Prostate gland (tissue), 2 donors: ENCODE data around the gene SLC17A1. TPM values are rescaled to one million over a fixed set of nuclear protein-coding genes. Genes with fewer than 3 reads are reported as not detected.

ENCODE experiments used
- DNase-seq: peaks from one replicate; pipeline ENCODE4 v3.0.0-alpha.2; 2019; ENCODE audit warnings: low spot score
- H3K27ac ChIP-seq, 2 donors: fragments of 200-600 bp; sonication (generic); 2 replicates each; pipeline ENCODE4 v1.5.1; 2017 to 2019
- H3K27me3 ChIP-seq: fragments of 200-600 bp; sonication (generic); replicated peaks from 2 replicates; pipeline ENCODE4 v1.5.1; 2019; ENCODE audit not compliant: insufficient read depth
- H3K36me3 ChIP-seq, 2 donors: fragments of 200-600 bp; sonication (generic); 1 replicate in 1 of 2; 2 replicates in 1 of 2; pipeline versions ENCODE4 v1.5.1 to v1.8.1; 2017 to 2019
- H3K4me1 ChIP-seq: fragments of 200-600 bp; sonication (generic); replicated peaks from 2 replicates; pipeline ENCODE4 v1.5.1; 2019
- H3K4me3 ChIP-seq, 2 donors: fragments of 200-600 bp; sonication (generic); 2 replicates each; pipeline ENCODE4 v1.5.1; 2017 to 2019
- H3K9me3 ChIP-seq: fragments of 200-600 bp; sonication (generic); 2 replicates; pipeline ENCODE4 v1.5.1; 2017
- POLR2A ChIP-seq: fragments of 450-650 bp; IDR thresholded peaks from one replicate; pipeline ENCODE4 v1.6.1; 2016; ENCODE audit warnings: antibody characterized with exemption, mild to moderate bottlenecking
- POLR2AphosphoS5 ChIP-seq: sonication (generic); formaldehyde crosslinking; IDR thresholded peaks from one replicate; pipeline ENCODE4 v1.6.1; 2017; ENCODE audit warnings: antibody characterized with exemption
- WGBS: methylation state at CpG from one replicate; pipeline ENCODE4 v1.1.5; 2018; 5-methylcytosine and 5-hydroxymethylcytosine counted together
- intact Hi-C: fragments of 100-400 bp; cut with DNase I; formaldehyde crosslinking; loops from one replicate; pipeline ENCODE4 v1.14.2; 2022
- total RNA-seq, 2 donors: library from RNA; depleted of rRNA; stranded (reverse); fragments of >200 nt; gene quantifications; one replicate each; pipeline ENCODE4 v1.1.0, GENCODE V29; 2016
- TF ChIP-seq, protein P1 (sequence below), 4 experiments: fragments of 200-600 bp in 2 of 4; fragments of 450-650 bp in 2 of 4; sonication (generic) in 2 of 4; IDR thresholded peaks; 1 replicate in 3 of 4; 2 replicates in 1 of 4; pipeline ENCODE4 v1.5.1; 2016 to 2019; ENCODE audit warnings: antibody characterized with exemption in 4 of 4, mild to moderate bottlenecking in 2 of 4, moderate library complexity in 2 of 4

SLC17A1 gene
- total RNA-seq, 2 donors from 2014 or later = 0.51 TPM; not detected in 1

DNA sequence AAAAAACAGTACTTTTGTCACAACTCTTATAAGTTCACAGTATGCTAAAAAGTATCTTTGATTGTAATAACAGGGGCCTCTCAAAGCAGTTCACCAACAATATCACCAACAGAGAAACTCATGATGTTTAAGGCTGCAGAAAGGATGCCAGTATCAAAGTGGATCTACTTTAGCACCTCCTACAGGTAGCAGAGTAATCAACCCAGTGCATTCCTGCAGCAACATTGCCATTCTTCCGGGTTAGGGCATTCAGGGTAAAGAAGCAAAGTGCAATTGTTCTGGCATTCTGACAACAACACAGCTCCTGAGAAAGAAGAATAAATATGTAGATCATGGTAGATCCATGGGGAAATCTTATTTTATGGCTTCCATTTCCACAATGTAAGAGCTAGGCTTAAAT lies 84.9 kb downstream of the SLC17A1 start:
- H3K4me1 ChIP-seq = no peaks in the 10 kb centered on the region
- no peaks in the 10 kb centered on the region for H3K9me3 ChIP-seq
- TF ChIP-seq, protein P1, sequence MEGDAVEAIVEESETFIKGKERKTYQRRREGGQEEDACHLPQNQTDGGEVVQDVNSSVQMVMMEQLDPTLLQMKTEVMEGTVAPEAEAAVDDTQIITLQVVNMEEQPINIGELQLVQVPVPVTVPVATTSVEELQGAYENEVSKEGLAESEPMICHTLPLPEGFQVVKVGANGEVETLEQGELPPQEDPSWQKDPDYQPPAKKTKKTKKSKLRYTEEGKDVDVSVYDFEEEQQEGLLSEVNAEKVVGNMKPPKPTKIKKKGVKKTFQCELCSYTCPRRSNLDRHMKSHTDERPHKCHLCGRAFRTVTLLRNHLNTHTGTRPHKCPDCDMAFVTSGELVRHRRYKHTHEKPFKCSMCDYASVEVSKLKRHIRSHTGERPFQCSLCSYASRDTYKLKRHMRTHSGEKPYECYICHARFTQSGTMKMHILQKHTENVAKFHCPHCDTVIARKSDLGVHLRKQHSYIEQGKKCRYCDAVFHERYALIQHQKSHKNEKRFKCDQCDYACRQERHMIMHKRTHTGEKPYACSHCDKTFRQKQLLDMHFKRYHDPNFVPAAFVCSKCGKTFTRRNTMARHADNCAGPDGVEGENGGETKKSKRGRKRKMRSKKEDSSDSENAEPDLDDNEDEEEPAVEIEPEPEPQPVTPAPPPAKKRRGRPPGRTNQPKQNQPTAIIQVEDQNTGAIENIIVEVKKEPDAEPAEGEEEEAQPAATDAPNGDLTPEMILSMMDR (IDR thresholded peaks at IDR 0.05) = no peak
- TF ChIP-seq POLR2AphosphoS5 (no peak), POLR2A (no peak)
- H3K36me3 ChIP-seq = no peaks in the 10 kb centered on the region
- WGBS = 86% methylated on average over 1 of the region's 1 CpG
- no peak for DNase-seq
- intact Hi-C loops = no loop called here
- H3K27me3 ChIP-seq = no peaks in the 10 kb centered on the region
- no peak overlapping the region for H3K27ac ChIP-seq
- H3K4me3 ChIP-seq = no peak overlapping the region

DNA sequence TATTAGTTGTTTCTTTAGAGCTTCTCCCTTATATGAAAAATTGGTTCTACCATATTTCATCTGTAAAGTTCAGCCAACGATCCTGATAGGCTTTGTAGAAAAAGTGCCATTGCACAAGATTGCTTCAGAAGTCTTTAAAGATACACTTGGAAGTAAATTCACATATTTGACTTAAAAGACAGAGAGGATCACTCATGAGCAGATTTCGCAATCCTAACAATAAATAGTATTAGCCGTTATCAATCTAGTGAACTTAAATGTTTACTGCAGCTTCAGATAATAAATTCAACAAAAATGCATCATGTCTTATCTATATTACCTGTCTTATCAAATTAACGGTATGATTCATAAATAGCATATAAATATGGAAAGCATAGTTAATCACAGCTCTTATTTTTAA lies 86.0 kb downstream of the SLC17A1 start:
- Histone ChIP-seq H3K4me3 (no peak overlapping the region), H3K4me1 (no peaks in the 10 kb centered on the region), H3K36me3 (no peaks in the 10 kb centered on the region), H3K27ac (no peak overlapping the region), H3K9me3 (no peaks in the 10 kb centered on the region), H3K27me3 (no peaks in the 10 kb centered on the region)
- intact Hi-C loops = no loop called here
- no peak for TF ChIP-seq POLR2A
- TF ChIP-seq POLR2AphosphoS5 = no peak
- DNase-seq = no peak
- 77% methylated on average over 4 of the region's 4 CpGs for WGBS

DNA sequence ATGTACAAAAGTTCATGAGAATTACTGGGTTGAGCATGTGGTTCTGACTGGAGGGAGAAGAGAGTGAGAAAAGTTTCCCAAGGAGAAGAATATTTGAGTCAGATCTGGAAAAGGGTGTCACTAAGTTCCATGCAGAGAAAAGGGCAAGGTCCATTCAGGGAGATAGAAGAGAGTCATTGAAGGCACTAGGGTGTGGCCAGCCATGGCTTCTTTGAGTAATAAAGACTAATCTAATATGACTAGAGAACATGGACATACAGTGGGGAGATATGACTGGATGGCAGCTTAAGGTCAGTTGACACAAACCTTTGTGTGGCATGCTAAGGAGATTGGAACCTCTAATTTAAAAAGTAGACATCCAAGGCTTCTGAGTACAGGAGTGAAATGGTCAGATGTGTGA lies 88.0 kb downstream of the SLC17A1 start:
- H3K4me1 ChIP-seq = no peaks in the 10 kb centered on the region
- no peak for DNase-seq
- no peaks in the 10 kb centered on the region for H3K27me3 ChIP-seq
- no peaks in the 10 kb centered on the region for H3K36me3 ChIP-seq
- no peak overlapping the region for H3K27ac ChIP-seq
- TF ChIP-seq, protein P1 (IDR thresholded peaks at IDR 0.05) = no peak
- TF ChIP-seq POLR2AphosphoS5 (no peak), POLR2A (no peak)
- intact Hi-C loops = no loop called here
- no peaks in the 10 kb centered on the region for H3K9me3 ChIP-seq
- H3K4me3 ChIP-seq = no peak overlapping the region

DNA sequence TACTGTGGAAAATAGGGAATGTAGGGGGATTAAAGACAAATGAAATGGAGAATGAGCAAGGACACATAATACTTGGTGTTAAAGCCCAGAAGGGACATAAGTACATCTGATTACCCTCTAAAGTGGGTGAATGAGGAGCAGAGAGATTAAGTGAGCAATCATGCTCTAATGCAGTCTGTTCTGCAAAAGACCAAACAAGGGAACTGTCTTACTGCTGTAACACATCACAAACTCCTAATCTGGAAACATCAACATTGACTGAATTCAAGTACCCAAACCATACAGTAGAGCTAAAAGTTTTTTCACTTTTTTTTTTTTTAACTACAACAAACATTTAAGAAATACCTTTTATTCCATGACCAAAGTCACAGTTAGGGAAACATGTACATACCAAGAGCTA lies 96.6 kb downstream of the SLC17A1 start:
- no peaks in the 10 kb centered on the region for H3K9me3 ChIP-seq
- H3K36me3 ChIP-seq = no peaks in the 10 kb centered on the region
- no peaks in the 10 kb centered on the region for H3K27me3 ChIP-seq
- intact Hi-C loops = no loop called here
- H3K27ac ChIP-seq = no peak overlapping the region
- no peak overlapping the region for H3K4me3 ChIP-seq
- TF ChIP-seq POLR2A = no peak
- TF ChIP-seq, protein P1 (IDR thresholded peaks at IDR 0.05) = no peak
- DNase-seq = no peak
- H3K4me1 ChIP-seq = no peaks in the 10 kb centered on the region

Other genes with a start within 250 kb of the SLC17A1 start
- 1 to 10 TPM in 1 of 2 donors, not detected in 1; 2.6 TPM for gene SCGN, start 179.8 kb downstream of the SLC17A1 start, total RNA-seq
- gene SLC17A4, start 77.3 kb downstream of the SLC17A1 start, total RNA-seq = not detected
- not detected for gene SLC17A3, start 42.2 kb upstream of the SLC17A1 start, total RNA-seq
- not detected for gene SLC17A2, start 98.6 kb upstream of the SLC17A1 start, total RNA-seq
- 10 to 100 TPM in 1 of 2 donors, 1 to 10 TPM in 1; 8.7 to 12.0 TPM for gene TRIM38, start 130.8 kb upstream of the SLC17A1 start, total RNA-seq